Measurements from ENCODE around the gene FGB. TPM values are rescaled to one million over a fixed set of nuclear protein-coding genes. Genes with fewer than 3 reads are reported as not detected.

Gene FGB
- total RNA-seq, 5 donors from 2014 or later (not counting 1 experiment from before 2014, with no cell fraction given) = 2.5 to 4.2 (median 3.0) TPM; not detected in 2

DNA sequence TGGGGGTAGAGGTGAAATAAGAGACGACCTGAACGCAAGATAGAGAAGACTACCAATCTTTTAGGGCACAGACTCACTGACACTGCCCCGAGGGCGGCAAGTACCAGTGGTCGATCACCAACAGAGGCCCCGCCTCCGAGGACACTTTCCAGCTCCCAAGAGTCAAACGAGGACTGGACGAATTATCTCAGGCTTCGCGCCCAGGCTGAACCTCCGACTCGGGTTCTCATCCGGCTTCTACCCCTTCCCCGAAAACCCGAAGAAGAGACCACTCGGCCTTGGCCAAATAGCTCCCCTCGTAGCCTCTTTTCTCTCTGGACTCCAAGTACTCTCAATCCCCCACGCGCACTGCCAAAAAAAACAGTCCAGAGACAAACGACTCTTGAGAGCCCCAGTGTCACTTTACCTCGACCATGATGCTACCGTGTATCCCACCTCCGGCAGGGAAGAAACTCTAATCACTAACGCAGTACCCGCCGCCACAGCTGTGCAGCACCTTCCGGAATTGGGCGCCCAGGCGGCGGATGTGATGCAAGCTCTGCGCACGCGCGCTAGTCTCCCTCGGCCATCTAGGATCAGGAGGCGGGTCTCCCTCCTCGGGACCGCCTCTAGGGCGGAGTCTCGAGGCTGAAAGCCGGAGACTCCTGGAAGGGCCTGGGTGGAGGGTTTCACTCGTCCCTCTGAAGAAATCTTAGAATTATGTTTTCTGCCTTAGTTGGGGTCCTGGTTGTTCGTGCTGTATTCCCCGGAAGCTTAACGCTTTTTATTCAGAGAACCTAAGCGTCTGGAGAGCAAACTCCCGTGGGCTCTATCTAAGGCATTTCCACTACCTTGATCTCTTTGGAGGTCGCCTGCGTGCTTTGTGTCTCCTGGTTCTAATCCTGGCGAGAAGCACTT, 12.7 kb upstream of the FGB start, which contains the start of gene PLRG1:
TSS of gene PLRG1 (minus strand) at position 507 of the 897 bp plus-strand sequence. CDS start at position 415, 92 bp downstream.
- ChIA-PET POLR2A (interaction anchor here (0.6 to 1.8 kb wide), 4 partner anchors 69 to 1869 kb away, joined by 3 to 20 read pairs (median 4); no protein-coding TSS in a partner anchor), CTCF (interaction anchor here (0.6 to 6.1 kb wide), 18 partner anchors 9 to 1424 kb away, joined by 3 to 70 read pairs (median 4); partner anchors contain the start of genes CTSO (in 1 of the 2) and MAP9 (in 1 of the 2))
- H3K27ac Mint-ChIP-seq = peak within 1 kb of the TSS; percentile 92 to 99
- Histone ChIP-seq H3K4me3 (ENCODE audit: control insufficient read depth in 1 of 2, extremely low read depth in 1 of 2, low read length in 1 of 2) (peak within 1 kb of the TSS; percentile 69 to 96), H3K27ac (ENCODE audit: low read length) (peak within 1 kb of the TSS; percentile 73), H3K4me1 (ENCODE audit: control insufficient read depth in 1 of 2, extremely low read depth in 1 of 2, insufficient read depth in 2 of 2, low read length in 2 of 2) (peaks cover 14 to 20% of the 10 kb centered on the region in 2 experiments), H3K36me3 (ENCODE audit: control insufficient read depth in 2 of 2, extremely low read depth in 1 of 2, insufficient read depth in 1 of 2, low read length in 1 of 2) (peaks cover 0 to 21% of the 10 kb centered on the region in 2 donors), H3K9me3 (no peaks in the 10 kb centered on the region), H3K27me3 (replicated peaks in 1 of 2; ENCODE audit: control insufficient read depth in 2 of 2, extremely low read depth in 1 of 2, insufficient read depth in 2 of 2, low read length in 1 of 2) (no peaks in the 10 kb centered on the region)
- ATAC-seq (replicated peaks in 1 of 4) = peak; percentile 95 to 98 (median 98)
- H3K9me3 Mint-ChIP-seq = no peaks in the 10 kb centered on the region
- H3K36me3 Mint-ChIP-seq = peaks cover 14% of the 10 kb centered on the region
- peak within 1 kb of the TSS; percentile 92 to 100 (median 98) for H3K4me3 Mint-ChIP-seq
- peak; percentile 91 to 99 (median 96) for DNase-seq
- WGBS (ENCODE audit: insufficient coverage) = under 1% methylated on average over 48 of the region's 51 CpGs
- peaks cover 21 to 34% (median 33%) of the 10 kb centered on the region in 3 donors for H3K4me1 Mint-ChIP-seq
- no peaks in the 10 kb centered on the region for H3K27me3 Mint-ChIP-seq

DNA sequence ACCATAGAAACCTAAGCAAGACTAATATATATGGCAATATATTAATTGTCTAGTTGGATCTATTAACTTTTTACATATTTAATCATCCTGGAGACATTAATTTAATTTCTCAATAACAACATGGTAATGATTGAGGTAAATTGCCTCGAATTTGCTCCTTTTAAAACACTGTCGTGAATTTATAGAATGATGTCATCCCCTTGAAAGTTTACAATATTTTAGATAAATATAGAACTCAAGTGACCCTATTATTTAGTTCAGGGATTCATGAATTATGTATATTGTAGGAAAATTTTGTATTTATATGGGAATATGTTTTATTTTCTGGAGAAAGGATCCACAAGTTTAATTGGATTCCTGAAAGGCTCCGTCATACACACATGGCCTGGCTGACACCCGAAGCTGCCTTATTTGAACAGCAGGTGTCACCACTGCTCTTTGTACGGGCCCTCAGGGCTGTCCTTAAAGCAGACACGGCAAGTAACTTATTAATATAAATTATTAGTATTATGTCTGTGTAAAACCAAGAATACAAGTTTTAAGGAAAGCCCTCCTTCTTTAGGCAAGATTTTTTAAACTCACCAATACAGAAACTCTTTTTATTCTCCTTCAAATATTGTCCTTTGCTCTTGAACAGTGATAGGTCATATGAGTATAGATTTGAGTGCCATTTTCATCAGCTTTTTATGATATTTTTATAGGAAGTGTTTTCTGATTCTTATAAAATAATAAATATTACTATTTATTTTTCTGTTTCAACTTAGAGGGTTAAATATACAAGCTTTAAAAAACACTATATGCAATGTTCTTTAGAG, 10.7 kb upstream of the FGB start:
- Histone ChIP-seq H3K9me3 (no peaks in the 10 kb centered on the region), H3K4me1 (ENCODE audit: control insufficient read depth in 1 of 2, extremely low read depth in 1 of 2, insufficient read depth in 2 of 2, low read length in 2 of 2) (peaks cover 14 to 20% of the 10 kb centered on the region in 2 experiments), H3K27ac (ENCODE audit: low read length) (no peak overlapping the region), H3K4me3 (ENCODE audit: control insufficient read depth in 1 of 2, extremely low read depth in 1 of 2, low read length in 1 of 2) (no peak overlapping the region), H3K27me3 (replicated peaks in 1 of 2; ENCODE audit: control insufficient read depth in 2 of 2, extremely low read depth in 1 of 2, insufficient read depth in 2 of 2, low read length in 1 of 2) (no peaks in the 10 kb centered on the region), H3K36me3 (ENCODE audit: control insufficient read depth in 2 of 2, extremely low read depth in 1 of 2, insufficient read depth in 1 of 2, low read length in 1 of 2) (peaks cover 0 to 6% of the 10 kb centered on the region in 2 donors)
- ChIA-PET POLR2A (interaction anchor here (0.5 to 1.1 kb wide), 2 partner anchors 11 to 128 kb away, joined by 3 to 4 read pairs; no protein-coding TSS in a partner anchor), CTCF (interaction anchor here (0.6 to 6.1 kb wide), 16 partner anchors 8 to 1401 kb away, joined by 3 to 70 read pairs (median 4); partner anchors contain the start of genes CTSO (in 1 of the 2), FGB (in 1 of the 2) and MAP9 (in 1 of the 2))
- no CpG with 5 or more reads among the region's 6 CpGs for WGBS (ENCODE audit: insufficient coverage)
- Mint-ChIP-seq H3K4me3 (no peak overlapping the region), H3K27ac (no peak overlapping the region), H3K4me1 (peaks cover 21 to 33% (median 31%) of the 10 kb centered on the region in 3 donors), H3K9me3 (no peaks in the 10 kb centered on the region), H3K36me3 (peaks cover 9% of the 10 kb centered on the region), H3K27me3 (peaks cover 0 to under 1% of the 10 kb centered on the region in 2 donors)
- ATAC-seq (replicated peaks in 1 of 4) (peak; percentile 39 to 41 (median 40)), DNase-seq (peak; percentile 39 to 84 (median 59))

DNA sequence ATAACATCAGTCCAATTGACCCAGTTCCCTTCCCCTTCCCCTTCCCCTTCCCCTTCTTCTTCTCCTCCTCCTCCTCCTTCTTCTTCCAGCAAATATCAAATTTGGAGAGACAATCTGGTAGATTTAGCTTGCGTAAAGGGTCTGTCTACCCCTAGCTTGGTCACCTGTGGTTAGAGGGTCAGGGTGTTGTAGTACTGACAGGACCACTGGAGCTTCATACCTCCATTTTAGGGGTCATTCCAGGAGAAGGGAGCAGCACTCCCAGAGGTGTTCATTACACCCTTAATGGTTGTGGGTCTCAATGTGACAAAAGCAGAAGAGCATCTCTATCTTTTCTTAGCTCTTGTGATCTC, 3.7 kb upstream of the FGB start:
- WGBS (ENCODE audit: insufficient coverage) = no CpG with 5 or more reads among the region's 1 CpG
- ChIA-PET POLR2A (interaction anchor here in 1 of 2 donors (0.8 kb wide), 1 partner anchor 10 kb away, joined by 17 read pairs; no protein-coding TSS in a partner anchor), CTCF (interaction anchor here (0.6 to 1.4 kb wide), 9 partner anchors 9 to 812 kb away, joined by 3 to 11 read pairs (median 4); partner anchors contain the start of gene PLRG1 (in 2 of the 2))
- H3K4me1 Mint-ChIP-seq = no peaks in the 10 kb centered on the region
- H3K4me3 Mint-ChIP-seq = no peak overlapping the region
- Histone ChIP-seq H3K27ac (ENCODE audit: low read length) (no peak overlapping the region), H3K4me1 (ENCODE audit: control insufficient read depth in 1 of 2, extremely low read depth in 1 of 2, insufficient read depth in 2 of 2, low read length in 2 of 2) (no peaks in the 10 kb centered on the region), H3K36me3 (ENCODE audit: control insufficient read depth in 2 of 2, extremely low read depth in 1 of 2, insufficient read depth in 1 of 2, low read length in 1 of 2) (no peaks in the 10 kb centered on the region), H3K4me3 (ENCODE audit: control insufficient read depth in 1 of 2, extremely low read depth in 1 of 2, low read length in 1 of 2) (no peak overlapping the region), H3K27me3 (replicated peaks in 1 of 2; ENCODE audit: control insufficient read depth in 2 of 2, extremely low read depth in 1 of 2, insufficient read depth in 2 of 2, low read length in 1 of 2) (peaks cover 0 to 2% of the 10 kb centered on the region in 2 experiments), H3K9me3 (no peaks in the 10 kb centered on the region)
- no peaks in the 10 kb centered on the region for H3K36me3 Mint-ChIP-seq
- H3K27ac Mint-ChIP-seq = no peak overlapping the region
- H3K9me3 Mint-ChIP-seq = no peaks in the 10 kb centered on the region
- peaks cover 2 to 17% of the 10 kb centered on the region in 2 donors for H3K27me3 Mint-ChIP-seq
- ATAC-seq (replicated peaks in 1 of 4) (no peak), DNase-seq (no peak)

DNA sequence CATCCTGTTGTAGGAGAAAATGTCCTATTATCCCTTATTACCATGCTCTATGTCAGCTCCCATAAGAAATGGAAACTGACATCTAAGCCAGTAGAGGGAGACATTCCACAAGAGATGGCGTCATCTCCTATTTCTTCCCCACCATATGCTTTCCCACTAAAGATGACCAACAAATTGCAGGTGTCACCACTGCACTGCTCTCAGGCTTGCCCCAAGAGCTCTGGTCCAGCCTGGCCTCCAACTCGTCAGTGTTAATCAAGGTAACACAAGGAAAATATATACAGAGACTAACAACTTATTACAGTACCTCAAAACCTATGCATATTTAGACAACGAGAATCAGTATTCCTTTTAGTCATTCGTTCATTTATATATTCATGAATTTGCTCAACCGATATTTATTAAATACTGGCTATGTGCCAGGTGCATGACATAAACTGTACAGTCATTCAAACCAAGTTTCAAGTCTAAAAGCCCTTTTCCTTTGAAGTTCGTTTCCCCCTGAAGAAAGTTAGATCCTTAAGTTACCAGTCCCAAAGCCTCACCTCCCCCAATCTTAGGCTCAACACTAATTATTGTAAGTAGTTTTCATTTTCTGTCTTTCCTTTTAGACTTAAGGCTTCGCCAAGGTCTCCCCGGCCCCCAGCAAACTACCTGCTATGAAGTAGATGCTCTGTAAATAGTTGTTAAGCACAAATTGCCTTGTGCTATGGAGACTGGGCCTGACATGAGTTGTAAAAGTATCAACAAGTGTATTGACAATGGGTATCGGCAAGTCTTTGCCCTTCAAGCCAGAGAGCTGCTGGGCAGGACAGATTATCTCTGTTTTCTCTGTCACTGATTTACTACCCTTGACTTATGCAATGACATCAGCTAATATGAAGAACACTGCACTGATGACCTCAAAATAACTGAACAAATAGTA, 3.1 kb upstream of the FGB start:
- ChIA-PET POLR2A (interaction anchor here in 1 of 2 donors (0.8 kb wide), 1 partner anchor 11 kb away, joined by 17 read pairs; no protein-coding TSS in a partner anchor), CTCF (interaction anchor here (0.6 to 1.4 kb wide), 9 partner anchors 10 to 811 kb away, joined by 3 to 11 read pairs (median 4); partner anchors contain the start of gene PLRG1 (in 1 of the 2))
- Mint-ChIP-seq H3K36me3 (no peaks in the 10 kb centered on the region), H3K4me3 (no peak overlapping the region), H3K27me3 (peaks cover 2 to 17% of the 10 kb centered on the region in 2 donors), H3K4me1 (no peaks in the 10 kb centered on the region), H3K27ac (no peak overlapping the region), H3K9me3 (no peaks in the 10 kb centered on the region)
- H3K27ac ChIP-seq (ENCODE audit: low read length) = no peak overlapping the region
- H3K9me3 ChIP-seq = no peaks in the 10 kb centered on the region
- H3K27me3 ChIP-seq (replicated peaks in 1 of 2; ENCODE audit: control insufficient read depth in 2 of 2, extremely low read depth in 1 of 2, insufficient read depth in 2 of 2, low read length in 1 of 2) = peaks cover 0 to 2% of the 10 kb centered on the region in 2 experiments
- H3K36me3 ChIP-seq (ENCODE audit: control insufficient read depth in 2 of 2, extremely low read depth in 1 of 2, insufficient read depth in 1 of 2, low read length in 1 of 2) = no peaks in the 10 kb centered on the region
- ATAC-seq (replicated peaks in 1 of 4) (no peak), DNase-seq (peak in 1 of 35 experiments; percentile 29)
- H3K4me3 ChIP-seq (ENCODE audit: control insufficient read depth in 1 of 2, extremely low read depth in 1 of 2, low read length in 1 of 2) = no peak overlapping the region
- no peaks in the 10 kb centered on the region for H3K4me1 ChIP-seq (ENCODE audit: control insufficient read depth in 1 of 2, extremely low read depth in 1 of 2, insufficient read depth in 2 of 2, low read length in 2 of 2)
- 64% methylated on average over 4 of the region's 9 CpGs for WGBS (ENCODE audit: insufficient coverage)

DNA sequence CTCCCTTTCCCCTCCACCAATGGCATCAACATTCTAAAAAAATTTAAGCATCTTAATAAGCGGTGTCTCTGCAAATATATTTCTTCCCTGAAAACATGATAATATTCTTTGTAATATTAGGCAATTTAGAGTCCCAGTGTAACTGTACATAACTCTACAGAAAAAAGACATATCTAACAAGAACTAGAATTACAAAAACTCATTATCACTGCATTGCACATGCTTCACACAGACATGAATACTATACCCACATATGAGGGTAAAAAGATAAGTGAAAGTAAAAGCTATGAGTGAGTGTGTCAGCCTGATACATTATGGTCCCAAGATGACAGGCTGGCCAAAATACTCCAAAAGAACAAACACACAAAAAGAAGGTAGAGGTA, 2.4 kb upstream of the FGB start:
- no peak overlapping the region for H3K4me3 ChIP-seq (ENCODE audit: control insufficient read depth in 1 of 2, extremely low read depth in 1 of 2, low read length in 1 of 2)
- H3K27me3 ChIP-seq (replicated peaks in 1 of 2; ENCODE audit: control insufficient read depth in 2 of 2, extremely low read depth in 1 of 2, insufficient read depth in 2 of 2, low read length in 1 of 2) = peaks cover 0 to 2% of the 10 kb centered on the region in 2 experiments
- H3K4me1 ChIP-seq (ENCODE audit: control insufficient read depth in 1 of 2, extremely low read depth in 1 of 2, insufficient read depth in 2 of 2, low read length in 2 of 2) = no peaks in the 10 kb centered on the region
- H3K27ac ChIP-seq (ENCODE audit: low read length) = no peak overlapping the region
- H3K9me3 Mint-ChIP-seq = no peaks in the 10 kb centered on the region
- H3K27ac Mint-ChIP-seq = no peak overlapping the region
- WGBS (ENCODE audit: insufficient coverage) = no CpG with 5 or more reads among the region's 1 CpG
- no peaks in the 10 kb centered on the region for H3K9me3 ChIP-seq
- H3K36me3 Mint-ChIP-seq = no peaks in the 10 kb centered on the region
- ChIA-PET CTCF (interaction anchor here in 1 of 2 donors (1.1 kb wide), 1 partner anchor 14 kb away, joined by 3 read pairs; no protein-coding TSS in a partner anchor), POLR2A (no interaction called here)
- ATAC-seq (replicated peaks in 1 of 4) (no peak), DNase-seq (no peak)
- no peak overlapping the region for H3K4me3 Mint-ChIP-seq
- no peaks in the 10 kb centered on the region for H3K36me3 ChIP-seq (ENCODE audit: control insufficient read depth in 2 of 2, extremely low read depth in 1 of 2, insufficient read depth in 1 of 2, low read length in 1 of 2)
- peaks cover 2 to 17% of the 10 kb centered on the region in 2 donors for H3K27me3 Mint-ChIP-seq
- no peaks in the 10 kb centered on the region for H3K4me1 Mint-ChIP-seq

All from T-cell (primary cell).